Uterus (tissue), 4 donors: ENCODE data around the gene ACSBG1. TPM values are rescaled to one million over a fixed set of nuclear protein-coding genes. Genes with fewer than 3 reads are reported as not detected.

Experiments used
- DNase-seq, 2 donors: peaks; one replicate each; pipeline ENCODE4 v3.0.0-alpha.2; 2019 to 2020
- H3K27ac ChIP-seq, 2 donors: fragments of 200-600 bp; sonication (generic); 1 replicate in 1 of 2; 2 replicates in 1 of 2; pipeline ENCODE4 v1.5.1; 2016 to 2018
- H3K27me3 ChIP-seq, 2 donors: fragments of 200-600 bp; sonication (generic); one replicate each; pipeline ENCODE4 v1.5.1; 2018 to 2019; ENCODE audit warnings: control low read depth in 1 of 2
- H3K36me3 ChIP-seq, 2 donors: fragments of 200-600 bp; sonication (generic); one replicate each; pipeline ENCODE4 v1.5.1; 2019; ENCODE audit warnings: control low read depth in 1 of 2
- H3K4me1 ChIP-seq, 2 donors: fragments of 200-600 bp; sonication (generic); one replicate each; pipeline ENCODE4 v1.5.1; 2018 to 2019; ENCODE audit warnings: control low read depth in 1 of 2
- H3K4me3 ChIP-seq, 2 donors: fragments of 200-600 bp; sonication (generic); 1 replicate in 1 of 2; 2 replicates in 1 of 2; pipeline ENCODE4 v1.5.1; 2018 to 2019; ENCODE audit warnings: mild to moderate bottlenecking in 1 of 2
- H3K9me3 ChIP-seq, 2 donors: fragments of 200-600 bp; sonication (generic); one replicate each; pipeline ENCODE4 v1.5.1; 2019; ENCODE audit warnings: control low read depth in 1 of 2
- POLR2A ChIP-seq, 2 donors: fragments of 450-650 bp; IDR thresholded peaks; one replicate each; pipeline ENCODE4 v1.6.1; 2016; ENCODE audit warnings: antibody characterized with exemption in 2 of 2, mild to moderate bottlenecking in 1 of 2, moderate library complexity in 1 of 2
- intact Hi-C: fragments of 100-400 bp; cut with DNase I; formaldehyde crosslinking; loops from one replicate; pipeline ENCODE4 v1.15.1; 2023; ENCODE audit warnings: low total_unique reads
- total RNA-seq, 4 donors: library from RNA; depleted of rRNA in 3 of 4; stranded (reverse); fragments of >200 nt in 3 of 4; gene quantifications; one replicate each; pipeline versions ENCODE4 v1.1.0 to v1.2.4, GENCODE V29; 2014 to 2023
- TF ChIP-seq, protein P1 (sequence below), 4 experiments: fragments of 200-600 bp in 2 of 4; fragments of 450-650 bp in 2 of 4; sonication (generic) in 2 of 4; IDR thresholded peaks; one replicate each; pipeline ENCODE4 v1.5.1; 2016 to 2019; ENCODE audit warnings: antibody characterized with exemption in 4 of 4, mild to moderate bottlenecking in 2 of 4, moderate library complexity in 1 of 4
- donor health status: DM: yes; HTN: yes; CAD: no.

The ACSBG1 gene, protein sequence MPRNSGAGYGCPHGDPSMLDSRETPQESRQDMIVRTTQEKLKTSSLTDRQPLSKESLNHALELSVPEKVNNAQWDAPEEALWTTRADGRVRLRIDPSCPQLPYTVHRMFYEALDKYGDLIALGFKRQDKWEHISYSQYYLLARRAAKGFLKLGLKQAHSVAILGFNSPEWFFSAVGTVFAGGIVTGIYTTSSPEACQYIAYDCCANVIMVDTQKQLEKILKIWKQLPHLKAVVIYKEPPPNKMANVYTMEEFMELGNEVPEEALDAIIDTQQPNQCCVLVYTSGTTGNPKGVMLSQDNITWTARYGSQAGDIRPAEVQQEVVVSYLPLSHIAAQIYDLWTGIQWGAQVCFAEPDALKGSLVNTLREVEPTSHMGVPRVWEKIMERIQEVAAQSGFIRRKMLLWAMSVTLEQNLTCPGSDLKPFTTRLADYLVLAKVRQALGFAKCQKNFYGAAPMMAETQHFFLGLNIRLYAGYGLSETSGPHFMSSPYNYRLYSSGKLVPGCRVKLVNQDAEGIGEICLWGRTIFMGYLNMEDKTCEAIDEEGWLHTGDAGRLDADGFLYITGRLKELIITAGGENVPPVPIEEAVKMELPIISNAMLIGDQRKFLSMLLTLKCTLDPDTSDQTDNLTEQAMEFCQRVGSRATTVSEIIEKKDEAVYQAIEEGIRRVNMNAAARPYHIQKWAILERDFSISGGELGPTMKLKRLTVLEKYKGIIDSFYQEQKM
- total RNA-seq = 1 to 10 TPM in 1 of 4 donors, not detected in 3; 3.5 TPM

DNA sequence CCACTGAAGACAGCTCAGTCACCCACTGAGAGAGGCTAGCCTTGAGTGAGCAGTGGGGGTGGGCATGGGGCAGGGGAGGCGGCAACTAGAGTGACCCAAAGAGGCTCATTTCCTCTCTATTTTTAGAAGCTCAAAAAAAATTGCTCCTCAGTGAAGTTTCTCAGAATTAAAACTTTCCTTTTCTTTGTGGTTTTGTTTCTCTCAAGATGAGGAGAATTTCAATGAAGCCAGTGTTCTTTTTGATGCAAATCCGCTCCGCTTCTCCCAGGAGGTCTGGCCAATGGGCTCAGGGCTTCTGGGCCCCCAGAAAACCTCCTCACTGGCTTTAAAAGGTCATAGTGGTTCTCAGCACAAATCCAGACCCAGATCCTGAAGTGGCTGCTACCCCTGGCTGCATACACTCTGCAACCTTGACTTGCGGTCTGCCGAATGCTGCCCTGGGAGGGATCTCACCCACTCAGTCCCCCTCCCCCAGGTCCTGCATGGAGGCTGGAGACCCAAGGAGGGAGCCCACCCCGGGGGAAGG, at the start of gene ACSBG1:
Gene ACSBG1 (minus strand): TSS at position 51 of the 526 bp plus-strand sequence. CDS start 64 bp downstream, outside the sequence.
- Histone ChIP-seq H3K36me3 (no peaks in the 10 kb centered on the region), H3K4me3 (no peak within 1 kb of the TSS), H3K4me1 (no peaks in the 10 kb centered on the region), H3K27me3 (no peaks in the 10 kb centered on the region), H3K27ac (no peak within 1 kb of the TSS), H3K9me3 (no peaks in the 10 kb centered on the region)
- no peak for DNase-seq
- intact Hi-C loops = no loop called here
- TF ChIP-seq, protein P1, sequence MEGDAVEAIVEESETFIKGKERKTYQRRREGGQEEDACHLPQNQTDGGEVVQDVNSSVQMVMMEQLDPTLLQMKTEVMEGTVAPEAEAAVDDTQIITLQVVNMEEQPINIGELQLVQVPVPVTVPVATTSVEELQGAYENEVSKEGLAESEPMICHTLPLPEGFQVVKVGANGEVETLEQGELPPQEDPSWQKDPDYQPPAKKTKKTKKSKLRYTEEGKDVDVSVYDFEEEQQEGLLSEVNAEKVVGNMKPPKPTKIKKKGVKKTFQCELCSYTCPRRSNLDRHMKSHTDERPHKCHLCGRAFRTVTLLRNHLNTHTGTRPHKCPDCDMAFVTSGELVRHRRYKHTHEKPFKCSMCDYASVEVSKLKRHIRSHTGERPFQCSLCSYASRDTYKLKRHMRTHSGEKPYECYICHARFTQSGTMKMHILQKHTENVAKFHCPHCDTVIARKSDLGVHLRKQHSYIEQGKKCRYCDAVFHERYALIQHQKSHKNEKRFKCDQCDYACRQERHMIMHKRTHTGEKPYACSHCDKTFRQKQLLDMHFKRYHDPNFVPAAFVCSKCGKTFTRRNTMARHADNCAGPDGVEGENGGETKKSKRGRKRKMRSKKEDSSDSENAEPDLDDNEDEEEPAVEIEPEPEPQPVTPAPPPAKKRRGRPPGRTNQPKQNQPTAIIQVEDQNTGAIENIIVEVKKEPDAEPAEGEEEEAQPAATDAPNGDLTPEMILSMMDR (IDR thresholded peaks at IDR 0.05) = no peak
- no peak for TF ChIP-seq POLR2A (IDR thresholded peaks at IDR 0.05)

DNA sequence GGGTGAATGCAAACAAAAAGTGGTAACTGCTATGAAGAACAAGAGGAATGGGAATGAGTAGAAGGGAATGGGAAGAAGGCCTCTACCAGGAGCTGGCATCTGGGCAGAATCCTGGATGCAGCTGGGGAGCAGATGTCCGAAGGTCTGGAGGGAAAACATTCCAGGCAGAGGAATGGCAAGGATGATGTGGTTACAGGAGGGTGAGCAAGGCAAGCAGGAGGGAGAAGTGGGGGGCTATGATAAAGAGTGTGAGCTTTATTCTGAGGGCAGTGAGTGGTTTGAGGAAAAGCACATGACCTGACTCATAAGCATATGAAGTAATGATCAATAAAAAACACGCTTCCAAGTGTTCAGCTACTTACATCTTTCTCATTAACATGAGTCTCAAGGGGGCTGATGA, 48.0 kb upstream of the ACSBG1 start:
- H3K4me3 ChIP-seq = no peak overlapping the region
- H3K9me3 ChIP-seq = no peaks in the 10 kb centered on the region
- TF ChIP-seq, protein P1 (IDR thresholded peaks at IDR 0.05) = no peak
- no peak for TF ChIP-seq POLR2A (IDR thresholded peaks at IDR 0.05)
- no peaks in the 10 kb centered on the region for H3K4me1 ChIP-seq
- intact Hi-C loops = no loop called here
- no peaks in the 10 kb centered on the region for H3K36me3 ChIP-seq
- DNase-seq = no peak
- H3K27ac ChIP-seq = no peak overlapping the region
- no peaks in the 10 kb centered on the region for H3K27me3 ChIP-seq

DNA sequence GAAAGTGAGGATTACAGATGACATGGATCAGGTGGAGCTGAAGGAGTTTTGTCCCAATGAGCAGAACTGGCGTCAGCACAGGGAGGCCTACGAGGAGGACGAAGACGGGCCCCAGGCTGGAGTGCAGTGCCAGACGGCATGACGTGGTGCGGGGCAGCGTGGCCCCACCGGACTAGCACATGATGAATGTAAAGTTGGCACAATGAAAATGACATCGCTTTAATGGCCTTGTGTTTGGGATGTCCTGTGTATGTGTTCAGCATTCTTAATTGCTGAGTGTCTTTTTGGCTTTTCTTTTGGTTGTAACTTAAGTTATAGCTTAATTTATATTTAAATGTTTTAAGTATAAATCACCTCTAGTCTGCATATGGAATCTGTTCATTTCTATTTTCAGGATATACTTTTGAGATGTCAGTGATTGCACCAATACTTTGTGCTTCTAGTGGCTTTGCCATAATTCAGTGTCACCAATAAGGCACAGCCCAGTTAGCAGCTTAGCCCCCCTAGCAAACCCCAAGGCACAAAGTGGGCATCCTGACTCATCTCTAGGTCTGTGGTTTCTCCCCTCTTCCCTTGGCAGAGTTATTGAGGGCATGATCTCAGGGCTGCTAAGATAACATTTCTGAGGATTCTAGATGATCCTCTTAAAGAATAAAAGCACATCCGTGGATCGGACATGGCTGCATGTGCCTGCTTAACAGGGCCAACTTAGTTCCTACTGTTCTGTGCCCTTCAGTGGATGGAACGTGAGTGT, 46.1 kb upstream of the ACSBG1 start:
- no peaks in the 10 kb centered on the region for H3K36me3 ChIP-seq
- H3K27ac ChIP-seq = no peak overlapping the region
- DNase-seq = no peak
- no peaks in the 10 kb centered on the region for H3K9me3 ChIP-seq
- no peak overlapping the region for H3K4me3 ChIP-seq
- no peaks in the 10 kb centered on the region for H3K27me3 ChIP-seq
- intact Hi-C loops = no loop called here
- no peaks in the 10 kb centered on the region for H3K4me1 ChIP-seq
- TF ChIP-seq POLR2A (IDR thresholded peaks at IDR 0.05) = no peak

DNA sequence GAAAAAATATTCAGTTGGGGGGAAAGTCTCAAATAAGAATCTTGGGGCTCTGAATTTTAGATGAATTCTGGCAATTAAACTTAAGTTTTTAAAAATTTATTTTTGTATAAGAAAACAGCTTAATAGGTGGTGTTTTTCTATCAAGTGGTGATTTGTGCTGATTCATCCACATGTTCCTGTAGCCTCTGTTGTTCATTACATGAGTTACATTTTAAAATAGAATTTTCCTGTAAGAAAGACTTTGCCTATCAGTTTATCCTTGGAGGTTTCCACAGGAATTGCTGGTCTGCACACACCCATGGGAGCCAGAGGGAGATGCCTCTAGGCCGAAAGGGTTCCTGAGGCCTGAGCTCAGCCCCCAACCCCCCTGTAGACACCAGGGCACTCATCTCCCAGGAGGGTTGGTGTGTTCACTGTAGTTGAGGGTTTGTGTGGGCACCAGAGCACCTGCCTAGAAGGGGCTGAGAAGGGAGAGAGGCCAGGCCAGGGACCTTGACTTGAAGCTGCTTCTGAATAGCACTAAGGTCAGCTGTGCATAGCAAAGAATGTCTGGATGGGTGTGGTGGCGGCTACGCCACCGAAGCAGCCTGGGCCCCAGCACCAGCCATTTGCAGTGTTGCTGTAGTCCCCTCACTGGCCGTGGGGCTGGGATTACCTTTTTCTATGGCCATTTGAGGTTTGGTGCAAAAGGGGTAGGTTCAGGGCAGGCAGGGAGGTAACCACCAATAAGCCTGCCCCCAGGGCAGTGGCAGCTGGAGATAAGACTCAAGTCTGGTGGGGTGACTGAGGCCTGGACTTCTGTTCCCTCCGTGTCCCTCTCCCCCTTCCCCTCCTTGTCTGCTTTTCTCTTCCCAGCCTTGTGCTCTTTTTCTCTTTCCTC, 41.9 kb upstream of the ACSBG1 start:
- H3K9me3 ChIP-seq = no peaks in the 10 kb centered on the region
- TF ChIP-seq POLR2A (IDR thresholded peaks at IDR 0.05) = no peak
- TF ChIP-seq, protein P1 (IDR thresholded peaks at IDR 0.05) = no peak
- DNase-seq = no peak
- H3K27me3 ChIP-seq = no peaks in the 10 kb centered on the region
- intact Hi-C loops = no loop called here
- no peaks in the 10 kb centered on the region for H3K4me1 ChIP-seq
- no peak overlapping the region for H3K27ac ChIP-seq
- no peaks in the 10 kb centered on the region for H3K36me3 ChIP-seq
- H3K4me3 ChIP-seq = no peak overlapping the region

DNA sequence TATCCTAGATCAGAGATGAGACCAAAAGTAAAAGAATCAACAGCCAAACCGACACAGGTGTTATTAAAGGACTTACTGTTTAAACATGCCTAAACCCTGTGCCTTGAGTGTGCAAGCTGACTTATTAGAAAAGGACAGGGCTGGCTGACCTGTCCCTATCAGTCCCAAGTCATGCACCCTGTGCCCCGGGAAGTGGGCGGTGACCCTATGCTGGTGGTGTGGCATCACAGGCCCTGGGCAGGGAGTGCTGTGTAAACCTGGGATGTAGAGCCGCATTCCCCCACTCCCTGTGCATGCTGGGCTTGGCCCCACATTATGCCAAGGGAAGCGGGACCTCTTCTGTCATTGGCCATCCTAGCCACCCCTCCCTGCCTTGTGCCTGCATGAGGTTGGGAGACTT, 40.6 kb upstream of the ACSBG1 start:
- Histone ChIP-seq H3K27me3 (no peaks in the 10 kb centered on the region), H3K9me3 (no peaks in the 10 kb centered on the region), H3K4me1 (no peaks in the 10 kb centered on the region), H3K27ac (no peak overlapping the region), H3K36me3 (no peaks in the 10 kb centered on the region), H3K4me3 (no peak overlapping the region)
- DNase-seq = no peak
- intact Hi-C loops = no loop called here
- TF ChIP-seq, protein P1 (IDR thresholded peaks at IDR 0.05) = no peak
- no peak for TF ChIP-seq POLR2A (IDR thresholded peaks at IDR 0.05)
